ENCODE measurements around the gene GPR107.

The GPR107 gene

GRCh38 chr9:130154816-130155215 is 101.1 kb downstream of the GPR107 start:
- no peak overlapping the region for H2BK5ac ChIP-seq (ENCODE audit: low read depth, low read length, poor library complexity)
- no peaks in the 10 kb centered on the region for H3K36me3 ChIP-seq (ENCODE audit: control insufficient read depth in 1 of 2, insufficient read depth in 2 of 2, low read length in 2 of 2)
- H3K79me1 ChIP-seq (ENCODE audit: low read length): peaks cover 13% of the 10 kb centered on the region
- no peak overlapping the region for H2BK12ac ChIP-seq (ENCODE audit: low read length)
- H3K79me2 ChIP-seq (ENCODE audit: control insufficient read depth, insufficient read depth, low read length, poor library complexity): peaks cover 2% of the 10 kb centered on the region
- H3K14ac ChIP-seq (ENCODE audit: low read length): no peak overlapping the region
- no peak overlapping the region for H2BK120ac ChIP-seq (ENCODE audit: insufficient read depth, low read length, poor library complexity)
- H3K9ac ChIP-seq (ENCODE audit: low read length): no peak overlapping the region
- peak overlapping the region; percentile 13 for H4K91ac ChIP-seq (ENCODE audit: low read depth, low read length)
- H2AK5ac ChIP-seq (ENCODE audit: low read length): no peak overlapping the region
- H3K9me3 ChIP-seq (ENCODE audit: insufficient read depth, low read depth, low read length): peaks cover 1% of the 10 kb centered on the region
- no CpG with 5 or more reads among the region's 3 CpGs for WGBS (ENCODE audit: extremely low coverage, insufficient coverage, insufficient read length)
- H3K4me2 ChIP-seq (ENCODE audit: low read length): no peak overlapping the region
- H3K4me1 ChIP-seq (ENCODE audit: control insufficient read depth in 1 of 2, insufficient read depth in 2 of 2, low read length in 2 of 2): peaks cover 8 to 14% of the 10 kb centered on the region in 2 experiments
- no peak overlapping the region for H3K4ac ChIP-seq (ENCODE audit: low read depth, low read length)
- no peak overlapping the region for H4K8ac ChIP-seq (ENCODE audit: low read depth, low read length)
- H3K4me3 ChIP-seq (ENCODE audit: low read depth, low read length): no peak overlapping the region
- no peak overlapping the region for H2AFZ ChIP-seq (ENCODE audit: insufficient read depth, low read length, poor library complexity)
- DNase-seq: no peak
- H4K12ac ChIP-seq (ENCODE audit: low read depth, low read length): no peak overlapping the region
- no peak overlapping the region for H3K27ac ChIP-seq (ENCODE audit: low read depth, low read length)
- H3K18ac ChIP-seq (ENCODE audit: low read length): no peak overlapping the region
- no peaks in the 10 kb centered on the region for H3K27me3 ChIP-seq (ENCODE audit: insufficient read depth, low read length)
- H3K23ac ChIP-seq (ENCODE audit: low read length): no peak overlapping the region

GRCh38 chr9:130155647-130156046 is 101.9 kb downstream of the GPR107 start:
- H3K27me3 ChIP-seq (ENCODE audit: insufficient read depth, low read length): no peaks in the 10 kb centered on the region
- WGBS (ENCODE audit: extremely low coverage, insufficient coverage, insufficient read length): no CpG with 5 or more reads among the region's 12 CpGs
- H3K23ac ChIP-seq (ENCODE audit: low read length): no peak overlapping the region
- peaks cover 13% of the 10 kb centered on the region for H3K79me1 ChIP-seq (ENCODE audit: low read length)
- H2AK5ac ChIP-seq (ENCODE audit: low read length): no peak overlapping the region
- H4K91ac ChIP-seq (ENCODE audit: low read depth, low read length): no peak overlapping the region
- no peak for DNase-seq
- no peak overlapping the region for H2BK5ac ChIP-seq (ENCODE audit: low read depth, low read length, poor library complexity)
- no peak overlapping the region for H3K9ac ChIP-seq (ENCODE audit: low read length)
- no peak overlapping the region for H2AFZ ChIP-seq (ENCODE audit: insufficient read depth, low read length, poor library complexity)
- H3K18ac ChIP-seq (ENCODE audit: low read length): no peak overlapping the region
- H3K36me3 ChIP-seq (ENCODE audit: control insufficient read depth in 1 of 2, insufficient read depth in 2 of 2, low read length in 2 of 2): no peaks in the 10 kb centered on the region
- no peak overlapping the region for H2BK120ac ChIP-seq (ENCODE audit: insufficient read depth, low read length, poor library complexity)
- H3K4me3 ChIP-seq (ENCODE audit: low read depth, low read length): no peak overlapping the region
- no peak overlapping the region for H3K4me2 ChIP-seq (ENCODE audit: low read length)
- H3K14ac ChIP-seq (ENCODE audit: low read length): no peak overlapping the region
- peaks cover 2% of the 10 kb centered on the region for H3K79me2 ChIP-seq (ENCODE audit: control insufficient read depth, insufficient read depth, low read length, poor library complexity)
- no peak overlapping the region for H4K8ac ChIP-seq (ENCODE audit: low read depth, low read length)
- no peak overlapping the region for H4K12ac ChIP-seq (ENCODE audit: low read depth, low read length)
- no peak overlapping the region for H2BK12ac ChIP-seq (ENCODE audit: low read length)
- H3K27ac ChIP-seq (ENCODE audit: low read depth, low read length): no peak overlapping the region
- H3K9me3 ChIP-seq (ENCODE audit: insufficient read depth, low read depth, low read length): peaks cover 1% of the 10 kb centered on the region
- H3K4me1 ChIP-seq (ENCODE audit: control insufficient read depth in 1 of 2, insufficient read depth in 2 of 2, low read length in 2 of 2): peaks cover 8% of the 10 kb centered on the region in 2 experiments
- no peak overlapping the region for H3K4ac ChIP-seq (ENCODE audit: low read depth, low read length)

GRCh38 chr9:130156672-130157071 is 103.0 kb downstream of the GPR107 start:
- Histone ChIP-seq H3K36me3 (ENCODE audit: control insufficient read depth in 1 of 2, insufficient read depth in 2 of 2, low read length in 2 of 2) (no peaks in the 10 kb centered on the region), H3K4me1 (ENCODE audit: control insufficient read depth in 1 of 2, insufficient read depth in 2 of 2, low read length in 2 of 2) (peaks cover 3 to 4% of the 10 kb centered on the region in 2 experiments), H3K27ac (ENCODE audit: low read depth, low read length) (no peak overlapping the region), H3K4me2 (ENCODE audit: low read length) (no peak overlapping the region), H3K14ac (ENCODE audit: low read length) (no peak overlapping the region), H3K4me3 (ENCODE audit: low read depth, low read length) (no peak overlapping the region), H3K9me3 (ENCODE audit: insufficient read depth, low read depth, low read length) (peaks cover 1% of the 10 kb centered on the region), H3K27me3 (ENCODE audit: insufficient read depth, low read length) (no peaks in the 10 kb centered on the region), H4K12ac (ENCODE audit: low read depth, low read length) (no peak overlapping the region), H2BK120ac (ENCODE audit: insufficient read depth, low read length, poor library complexity) (no peak overlapping the region), H4K8ac (ENCODE audit: low read depth, low read length) (no peak overlapping the region), H2AFZ (ENCODE audit: insufficient read depth, low read length, poor library complexity) (no peak overlapping the region), H2BK5ac (ENCODE audit: low read depth, low read length, poor library complexity) (no peak overlapping the region), H4K91ac (ENCODE audit: low read depth, low read length) (no peak overlapping the region), H3K9ac (ENCODE audit: low read length) (no peak overlapping the region), H3K18ac (ENCODE audit: low read length) (no peak overlapping the region), H3K23ac (ENCODE audit: low read length) (no peak overlapping the region), H3K4ac (ENCODE audit: low read depth, low read length) (no peak overlapping the region), H3K79me2 (ENCODE audit: control insufficient read depth, insufficient read depth, low read length, poor library complexity) (no peaks in the 10 kb centered on the region), H2BK12ac (ENCODE audit: low read length) (no peak overlapping the region), H3K79me1 (ENCODE audit: low read length) (peaks cover 6% of the 10 kb centered on the region), H2AK5ac (ENCODE audit: low read length) (no peak overlapping the region)
- no CpG with 5 or more reads among the region's 6 CpGs for WGBS (ENCODE audit: extremely low coverage, insufficient coverage, insufficient read length)
- no peak for DNase-seq

- Histone ChIP-seq H3K4me3 (ENCODE audit: low read depth, low read length) (no peak overlapping the region), H2BK120ac (ENCODE audit: insufficient read depth, low read length, poor library complexity) (no peak overlapping the region), H3K9ac (ENCODE audit: low read length) (no peak overlapping the region), H3K36me3 (ENCODE audit: control insufficient read depth in 1 of 2, insufficient read depth in 2 of 2, low read length in 2 of 2) (no peaks in the 10 kb centered on the region), H3K27ac (ENCODE audit: low read depth, low read length) (no peak overlapping the region), H4K91ac (ENCODE audit: low read depth, low read length) (no peak overlapping the region), H3K79me2 (ENCODE audit: control insufficient read depth, insufficient read depth, low read length, poor library complexity) (no peaks in the 10 kb centered on the region), H2BK12ac (ENCODE audit: low read length) (no peak overlapping the region), H3K9me3 (ENCODE audit: insufficient read depth, low read depth, low read length) (peaks cover 1% of the 10 kb centered on the region), H3K18ac (ENCODE audit: low read length) (no peak overlapping the region), H3K23ac (ENCODE audit: low read length) (no peak overlapping the region), H2BK5ac (ENCODE audit: low read depth, low read length, poor library complexity) (no peak overlapping the region), H3K27me3 (ENCODE audit: insufficient read depth, low read length) (no peaks in the 10 kb centered on the region), H3K79me1 (ENCODE audit: low read length) (peaks cover 3% of the 10 kb centered on the region), H3K4me2 (ENCODE audit: low read length) (no peak overlapping the region), H3K4me1 (ENCODE audit: control insufficient read depth in 1 of 2, insufficient read depth in 2 of 2, low read length in 2 of 2) (peaks cover 3 to 4% of the 10 kb centered on the region in 2 experiments), H3K14ac (ENCODE audit: low read length) (no peak overlapping the region), H2AK5ac (ENCODE audit: low read length) (no peak overlapping the region), H3K4ac (ENCODE audit: low read depth, low read length) (no peak overlapping the region), H4K8ac (ENCODE audit: low read depth, low read length) (no peak overlapping the region), H2AFZ (ENCODE audit: insufficient read depth, low read length, poor library complexity) (no peak overlapping the region), H4K12ac (ENCODE audit: low read depth, low read length) (no peak overlapping the region)
- no peak for DNase-seq
- no CpG with 5 or more reads among the region's 7 CpGs for WGBS (ENCODE audit: extremely low coverage, insufficient coverage, insufficient read length)
These were observed 103.4 kb downstream of the GPR107 start for GRCh38 chr9:130157079-130157478.

All from trophoblast cell (in vitro differentiated cells and primary cell).